BJ (cell line): ENCODE results near the gene LGALS1. TPM values are rescaled to one million over a fixed set of nuclear protein-coding genes. Genes with fewer than 3 reads are reported as not detected.

Source experiments
- CTCF ChIA-PET: fragments of 350-600 bp; formaldehyde crosslinking; extraction: SDS; loops from one replicate; lab custom pipeline; 2021; ENCODE audit warnings: antibody characterized with exemption, inconsistent platforms; lab: Yijun Ruan, JAX
- POLR2A ChIA-PET: fragments of 300-600 bp; sonication (Branson Sonifier 250); formaldehyde crosslinking; extraction: SDS; loops from one replicate; lab custom pipeline; 2021; ENCODE audit warnings: antibody characterized with exemption; lab: Charles Lee
- DNase-seq: peaks from one replicate; pipeline ENCODE4 v3.0.0-alpha.2; 2011; ENCODE audit warnings: low read depth
- H3K27me3 ChIP-seq: 2 replicates; pipeline ENCODE4 v1.6.0; 2011; ENCODE audit warnings: low read length; ENCODE audit not compliant: control insufficient read depth, insufficient read depth
- H3K36me3 ChIP-seq: 2 replicates; pipeline ENCODE4 v1.5.1; 2011; ENCODE audit warnings: low read length; ENCODE audit not compliant: control insufficient read depth, insufficient read depth
- H3K4me3 ChIP-seq: 2 replicates; pipeline ENCODE4 v1.5.1; 2011; ENCODE audit warnings: low read depth, mild to moderate bottlenecking, control low read depth, low read length
- polyA plus RNA-seq: library from polyadenylated mRNA; depleted of rRNA; stranded (reverse); fragments of >200 nt; gene quantifications from 2 replicates; pipeline ENCODE4 v1.2.3, GENCODE V29; 2011
- TF ChIP-seq, protein P1 (sequence below): IDR thresholded peaks from 2 replicates; pipeline ENCODE4 v1.5.1; 2011; ENCODE audit warnings: low read depth, mild to moderate bottlenecking, control low read depth, inconsistent platforms, low read length, moderate library complexity; ENCODE audit not compliant: insufficient read depth

LGALS1 gene
- polyA plus RNA-seq, 1 experiment: 9,083 TPM

DNA sequence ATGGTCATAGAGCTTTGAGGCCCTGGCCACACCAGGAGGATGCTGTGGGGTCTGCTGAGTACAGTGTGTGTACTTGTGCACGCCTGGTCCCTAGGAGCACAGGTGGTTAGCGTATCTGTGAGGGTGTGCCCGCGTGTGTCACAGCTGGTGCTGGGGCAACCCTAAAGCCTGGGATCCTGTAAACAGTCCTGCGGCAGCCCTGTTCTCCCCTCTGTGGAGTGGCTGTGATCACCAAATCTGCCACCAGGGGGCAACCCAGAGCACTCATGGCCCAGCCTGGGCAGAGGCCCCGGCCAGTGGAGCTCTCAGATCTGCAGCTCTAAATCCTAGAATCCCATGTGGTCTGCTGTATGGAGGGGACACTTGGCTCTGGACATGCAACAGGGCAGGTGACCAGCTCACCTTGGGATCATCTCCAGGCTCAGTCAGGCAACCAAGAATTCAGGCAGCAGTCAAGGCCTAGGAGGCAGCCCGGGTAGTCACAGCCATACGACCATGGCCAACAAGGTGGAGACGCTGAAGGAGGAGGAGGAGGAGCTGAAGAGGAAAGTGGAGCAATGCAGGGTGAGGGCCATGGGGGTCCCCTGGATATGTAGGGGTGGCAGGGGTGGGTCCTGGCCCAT is 32.1 kb upstream of the LGALS1 start:
- Histone ChIP-seq H3K4me3 (no peak overlapping the region), H3K36me3 (peaks cover 24% of the 10 kb centered on the region), H3K27me3 (no peaks in the 10 kb centered on the region)
- CTCF ChIA-PET: interaction anchor here (0.6 to 12.3 kb wide), 48 partner anchors 8 to 220 kb away, joined by 3 to 265 read pairs (median 4); partner anchors contain the start of genes ANKRD54, GALR3, GGA1 and LGALS1
- POLR2A ChIA-PET: interaction anchor here (0.6 to 1.7 kb wide), 5 partner anchors 11 to 82 kb away, joined by 3 to 6 read pairs (median 4); partner anchors contain the start of gene LGALS1
- TF ChIP-seq, protein P1, sequence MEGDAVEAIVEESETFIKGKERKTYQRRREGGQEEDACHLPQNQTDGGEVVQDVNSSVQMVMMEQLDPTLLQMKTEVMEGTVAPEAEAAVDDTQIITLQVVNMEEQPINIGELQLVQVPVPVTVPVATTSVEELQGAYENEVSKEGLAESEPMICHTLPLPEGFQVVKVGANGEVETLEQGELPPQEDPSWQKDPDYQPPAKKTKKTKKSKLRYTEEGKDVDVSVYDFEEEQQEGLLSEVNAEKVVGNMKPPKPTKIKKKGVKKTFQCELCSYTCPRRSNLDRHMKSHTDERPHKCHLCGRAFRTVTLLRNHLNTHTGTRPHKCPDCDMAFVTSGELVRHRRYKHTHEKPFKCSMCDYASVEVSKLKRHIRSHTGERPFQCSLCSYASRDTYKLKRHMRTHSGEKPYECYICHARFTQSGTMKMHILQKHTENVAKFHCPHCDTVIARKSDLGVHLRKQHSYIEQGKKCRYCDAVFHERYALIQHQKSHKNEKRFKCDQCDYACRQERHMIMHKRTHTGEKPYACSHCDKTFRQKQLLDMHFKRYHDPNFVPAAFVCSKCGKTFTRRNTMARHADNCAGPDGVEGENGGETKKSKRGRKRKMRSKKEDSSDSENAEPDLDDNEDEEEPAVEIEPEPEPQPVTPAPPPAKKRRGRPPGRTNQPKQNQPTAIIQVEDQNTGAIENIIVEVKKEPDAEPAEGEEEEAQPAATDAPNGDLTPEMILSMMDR: peak; percentile 91
- no peak for DNase-seq

DNA sequence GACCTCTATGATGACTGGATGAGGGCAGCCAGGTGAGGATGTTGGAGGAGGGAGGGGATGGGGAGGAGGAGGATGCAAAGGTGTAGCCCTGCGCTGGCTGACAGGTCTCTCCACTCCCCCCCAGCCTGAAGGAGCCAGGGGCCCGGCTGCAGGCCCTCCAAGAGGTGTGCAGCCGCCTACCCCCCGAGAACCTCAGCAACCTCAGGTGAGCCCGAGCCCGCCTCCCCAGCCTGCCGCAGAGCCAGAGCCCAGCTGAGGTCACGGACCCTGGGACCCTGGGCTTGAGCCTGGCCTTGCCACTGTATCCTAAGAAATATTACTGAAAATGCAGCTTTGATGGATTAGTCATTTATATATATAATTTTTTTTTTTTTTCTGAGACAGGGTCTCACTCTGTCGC is 28.1 kb upstream of the LGALS1 start:
- Histone ChIP-seq H3K27me3 (no peaks in the 10 kb centered on the region), H3K4me3 (no peak overlapping the region), H3K36me3 (peaks cover 47% of the 10 kb centered on the region)
- ChIA-PET CTCF (interaction anchor here (0.6 to 12.3 kb wide), 3 partner anchors 33 to 321 kb away, joined by 3 to 265 read pairs (median 3); partner anchors contain the start of genes LGALS1 and NOL12), POLR2A (no interaction called here)
- no peak for DNase-seq
- TF ChIP-seq, protein P1: no peak

DNA sequence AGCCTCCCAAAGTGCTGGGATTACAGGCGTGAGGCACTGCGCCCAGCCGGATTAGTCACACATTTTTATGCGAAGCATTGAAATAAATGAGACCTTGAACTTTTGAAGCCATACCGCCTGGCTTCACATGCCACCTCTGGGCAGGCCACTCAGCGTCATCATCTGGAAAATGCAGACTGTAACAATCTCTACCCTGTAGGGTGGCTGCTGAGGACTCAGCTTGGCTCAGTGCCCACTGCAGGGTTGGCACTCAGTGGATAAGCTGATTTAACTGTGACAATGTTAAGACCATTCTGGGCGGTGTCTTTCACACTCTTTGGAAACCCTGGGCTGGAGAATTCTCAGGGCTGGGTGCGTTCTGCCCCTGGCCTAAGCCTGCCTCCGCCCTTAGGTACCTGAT is 27.5 kb upstream of the LGALS1 start:
- DNase-seq: no peak
- ChIA-PET CTCF (interaction anchor here (0.6 to 12.3 kb wide), 4 partner anchors 11 to 321 kb away, joined by 3 to 265 read pairs (median 3); partner anchors contain the start of genes LGALS1, NOL12 and PDXP), POLR2A (no interaction called here)
- Histone ChIP-seq H3K27me3 (no peaks in the 10 kb centered on the region), H3K36me3 (peaks cover 45% of the 10 kb centered on the region), H3K4me3 (no peak overlapping the region)
- TF ChIP-seq, protein P1: no peak

DNA sequence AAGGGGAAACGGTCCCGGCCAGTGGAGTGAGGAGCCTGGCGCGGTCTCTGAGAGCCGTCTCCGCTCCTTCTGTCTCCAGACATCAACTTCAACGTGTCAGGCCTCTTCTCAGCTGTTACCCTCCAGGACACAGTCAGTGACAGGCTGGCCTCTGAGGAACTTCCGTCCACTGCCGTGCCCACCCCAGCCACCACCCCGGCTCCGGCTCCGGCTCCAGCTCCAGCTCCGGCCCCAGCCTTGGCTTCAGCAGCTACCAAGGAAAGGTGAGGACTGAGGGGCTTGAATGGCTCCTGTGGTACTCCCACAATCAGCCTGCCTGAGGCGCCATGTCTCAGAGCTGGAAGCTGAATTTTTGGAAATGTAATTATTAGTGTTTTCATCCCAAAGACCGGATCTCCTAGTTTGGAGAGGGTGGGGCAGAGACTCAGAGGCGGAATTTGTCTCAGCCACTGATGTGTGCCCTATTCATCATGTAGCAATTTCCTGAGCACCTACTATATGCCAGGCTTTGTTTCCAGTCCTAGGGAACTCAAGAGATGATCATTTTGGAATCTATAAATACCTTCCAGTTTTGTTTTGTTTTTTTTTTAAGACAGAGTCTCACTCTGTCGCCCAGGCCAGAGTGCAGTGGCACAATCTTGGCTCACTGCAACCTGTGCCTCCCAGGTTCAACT is 24.8 kb upstream of the LGALS1 start:
- Histone ChIP-seq H3K4me3 (no peak overlapping the region), H3K36me3 (peaks cover 43% of the 10 kb centered on the region), H3K27me3 (no peaks in the 10 kb centered on the region)
- ChIA-PET CTCF (interaction anchor here (1.0 to 12.3 kb wide), 3 partner anchors 9 to 141 kb away, joined by 4 to 265 read pairs (median 20); partner anchors contain the start of genes LGALS1 and NOL12), POLR2A (no interaction called here)
- TF ChIP-seq, protein P1: no peak
- DNase-seq: no peak
